ENCODE results near the gene SAMD7. TPM values are rescaled to one million over a fixed set of nuclear protein-coding genes. Genes with fewer than 3 reads are reported as not detected.

SAMD7 gene
- total RNA-seq, 1 donor from 2014 or later: not detected

DNA sequence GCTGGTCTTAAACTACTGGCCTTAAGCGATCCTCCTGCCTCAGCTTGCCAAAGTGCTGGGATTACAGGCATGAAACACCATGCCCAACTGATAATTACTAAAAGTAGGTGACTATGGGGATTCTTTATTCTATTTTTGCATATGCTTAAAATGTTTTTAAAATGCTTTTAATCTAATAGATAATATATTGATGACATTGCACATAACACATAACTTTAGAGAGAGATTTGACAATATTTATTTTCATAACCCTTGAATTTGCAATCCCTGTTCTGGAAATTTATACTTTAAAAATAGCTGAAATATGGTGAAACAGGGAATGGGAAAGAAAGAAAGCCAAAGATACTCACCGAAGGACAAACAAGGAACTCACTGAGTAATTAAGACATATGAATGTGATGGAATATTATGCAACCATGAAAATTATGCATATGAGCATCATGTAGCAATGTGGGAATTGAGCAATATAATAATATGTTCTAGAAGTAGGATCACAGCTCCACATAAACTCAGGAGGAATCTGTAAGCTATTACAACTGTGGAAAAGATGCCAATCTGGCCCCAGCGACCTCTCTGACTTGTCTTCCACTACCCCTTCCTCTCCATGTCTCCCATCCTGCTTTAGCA lies 43.7 kb upstream of the SAMD7 start:
- intact Hi-C loops (cut with DNase I): no loop called here
- Histone ChIP-seq H3K9me3 (no peaks in the 10 kb centered on the region), H3K27me3 (no peaks in the 10 kb centered on the region), H3K4me1 (peaks cover 3% of the 10 kb centered on the region), H3K36me3 (no peaks in the 10 kb centered on the region), H3K4me3 (no peak overlapping the region), H3K27ac (no peak overlapping the region)
- ATAC-seq (no peak), DNase-seq (no peak)
- TF ChIP-seq, protein P1, sequence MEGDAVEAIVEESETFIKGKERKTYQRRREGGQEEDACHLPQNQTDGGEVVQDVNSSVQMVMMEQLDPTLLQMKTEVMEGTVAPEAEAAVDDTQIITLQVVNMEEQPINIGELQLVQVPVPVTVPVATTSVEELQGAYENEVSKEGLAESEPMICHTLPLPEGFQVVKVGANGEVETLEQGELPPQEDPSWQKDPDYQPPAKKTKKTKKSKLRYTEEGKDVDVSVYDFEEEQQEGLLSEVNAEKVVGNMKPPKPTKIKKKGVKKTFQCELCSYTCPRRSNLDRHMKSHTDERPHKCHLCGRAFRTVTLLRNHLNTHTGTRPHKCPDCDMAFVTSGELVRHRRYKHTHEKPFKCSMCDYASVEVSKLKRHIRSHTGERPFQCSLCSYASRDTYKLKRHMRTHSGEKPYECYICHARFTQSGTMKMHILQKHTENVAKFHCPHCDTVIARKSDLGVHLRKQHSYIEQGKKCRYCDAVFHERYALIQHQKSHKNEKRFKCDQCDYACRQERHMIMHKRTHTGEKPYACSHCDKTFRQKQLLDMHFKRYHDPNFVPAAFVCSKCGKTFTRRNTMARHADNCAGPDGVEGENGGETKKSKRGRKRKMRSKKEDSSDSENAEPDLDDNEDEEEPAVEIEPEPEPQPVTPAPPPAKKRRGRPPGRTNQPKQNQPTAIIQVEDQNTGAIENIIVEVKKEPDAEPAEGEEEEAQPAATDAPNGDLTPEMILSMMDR (IDR thresholded peaks at IDR 0.05): no peak

DNA sequence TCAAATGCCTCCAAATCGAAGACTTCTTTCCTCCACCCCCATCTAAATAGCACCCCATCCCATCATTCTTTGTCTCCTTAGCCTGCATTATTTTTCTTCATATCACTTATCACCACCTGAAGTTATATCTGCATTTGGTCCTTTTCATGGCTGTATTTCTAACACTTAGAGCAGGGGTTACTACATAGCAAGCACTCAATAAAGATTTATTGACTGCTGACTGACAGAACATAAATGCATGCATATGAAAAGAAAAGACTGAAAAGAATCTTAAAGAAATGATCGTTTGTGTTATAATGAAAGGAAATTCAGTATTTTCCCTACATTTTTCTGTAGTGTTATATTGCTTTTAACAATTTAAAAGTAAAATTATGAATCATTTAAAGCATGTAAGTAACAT lies 43.0 kb upstream of the SAMD7 start:
- Histone ChIP-seq H3K27me3 (no peaks in the 10 kb centered on the region), H3K4me1 (peaks cover under 1% of the 10 kb centered on the region), H3K4me3 (no peak overlapping the region), H3K36me3 (no peaks in the 10 kb centered on the region), H3K9me3 (no peaks in the 10 kb centered on the region), H3K27ac (no peak overlapping the region)
- ATAC-seq (no peak), DNase-seq (no peak)
- intact Hi-C loops (cut with DNase I): no loop called here
- TF ChIP-seq, protein P1 (IDR thresholded peaks at IDR 0.05): no peak

DNA sequence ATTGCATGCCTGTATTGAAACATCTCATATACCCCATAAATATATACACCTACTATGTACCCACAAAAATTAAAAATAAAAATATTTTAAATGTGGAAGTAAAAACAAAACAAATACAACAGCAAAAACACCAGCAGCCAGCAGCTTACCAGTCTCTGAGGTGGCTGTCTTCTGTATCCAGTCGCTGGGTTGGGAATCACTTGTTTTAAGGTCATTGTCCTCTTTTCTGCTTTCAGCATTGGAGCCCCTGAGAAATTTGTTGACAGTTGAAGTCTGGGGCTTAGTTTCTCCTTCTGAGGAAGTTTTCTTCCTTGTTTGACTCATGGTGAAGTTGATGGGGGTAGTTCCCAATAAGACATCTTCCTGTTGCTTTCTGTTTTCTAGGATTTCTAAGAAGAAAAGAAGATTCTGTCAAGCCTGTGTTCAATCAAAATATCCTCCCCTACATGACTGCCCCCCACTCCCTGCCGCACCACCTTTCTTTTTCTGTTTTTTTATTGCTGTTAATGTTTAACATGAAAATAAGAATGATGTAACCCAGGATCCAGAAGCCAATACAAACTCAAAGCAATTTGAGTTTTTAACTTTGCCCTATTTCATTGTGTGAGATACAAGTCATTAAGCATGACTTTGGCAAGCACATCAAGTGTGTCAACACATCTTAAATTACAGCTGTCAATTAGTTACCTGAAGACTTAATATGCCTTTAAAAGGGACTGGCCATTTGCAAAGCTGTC lies 41.7 kb upstream of the SAMD7 start, which contains the start of gene LRRC31:
TSS of gene LRRC31 (minus strand) at position 452 of the 737 bp plus-strand sequence. CDS start at position 324, 128 bp downstream.
- DNase-seq (no peak), ATAC-seq (peak; percentile 21)
- Histone ChIP-seq H3K36me3 (no peaks in the 10 kb centered on the region), H3K27me3 (no peaks in the 10 kb centered on the region), H3K4me1 (no peaks in the 10 kb centered on the region), H3K4me3 (no peak within 1 kb of the TSS), H3K27ac (no peak within 1 kb of the TSS), H3K9me3 (no peaks in the 10 kb centered on the region)
- intact Hi-C loops (cut with DNase I): no loop called here
- TF ChIP-seq, protein P1 (IDR thresholded peaks at IDR 0.05): no peak

DNA sequence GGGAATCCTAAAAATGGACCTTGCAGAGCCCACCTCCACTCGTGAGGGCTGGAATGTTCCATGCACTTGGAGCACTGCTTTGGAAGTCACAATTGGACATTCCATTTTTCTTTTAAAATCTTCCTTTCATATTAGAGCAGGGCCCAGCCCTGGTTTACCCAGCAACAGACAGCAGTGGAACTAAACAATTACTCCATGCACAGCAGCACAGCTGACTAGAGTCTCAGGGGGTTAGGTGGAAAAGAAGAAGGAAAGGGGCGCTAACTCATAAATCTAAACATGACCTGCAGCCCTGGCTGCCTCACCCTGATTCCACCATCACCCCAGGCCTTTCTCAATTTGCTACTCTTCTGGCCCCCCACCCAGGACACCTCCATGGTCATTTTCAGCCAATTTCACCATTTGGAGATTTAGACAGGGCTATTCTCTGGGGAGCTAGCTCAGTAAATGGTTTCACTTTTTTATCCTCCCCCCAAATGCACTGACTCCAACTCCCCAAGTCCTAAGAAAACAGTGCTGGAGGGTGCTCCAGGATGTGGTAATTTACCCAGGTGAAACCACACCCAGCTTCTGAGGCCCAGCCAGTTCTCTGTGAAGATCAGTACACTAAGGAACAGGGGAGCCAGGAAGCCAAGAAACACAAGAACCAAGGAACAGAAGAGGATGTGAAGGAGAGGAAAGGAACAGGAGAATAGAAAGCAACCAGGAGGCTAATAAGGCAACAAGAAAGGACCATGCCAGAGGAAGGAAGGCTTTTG lies 40.1 kb upstream of the SAMD7 start:
- ATAC-seq (peak; percentile 96), DNase-seq (peak; percentile 68)
- H3K27ac ChIP-seq: peak overlapping the region; percentile 34
- H3K27me3 ChIP-seq: no peaks in the 10 kb centered on the region
- no peaks in the 10 kb centered on the region for H3K9me3 ChIP-seq
- intact Hi-C loops (cut with DNase I): no loop called here
- TF ChIP-seq, protein P1 (IDR thresholded peaks at IDR 0.05): no peak
- H3K36me3 ChIP-seq: no peaks in the 10 kb centered on the region
- no peak overlapping the region for H3K4me3 ChIP-seq
- no peaks in the 10 kb centered on the region for H3K4me1 ChIP-seq

DNA sequence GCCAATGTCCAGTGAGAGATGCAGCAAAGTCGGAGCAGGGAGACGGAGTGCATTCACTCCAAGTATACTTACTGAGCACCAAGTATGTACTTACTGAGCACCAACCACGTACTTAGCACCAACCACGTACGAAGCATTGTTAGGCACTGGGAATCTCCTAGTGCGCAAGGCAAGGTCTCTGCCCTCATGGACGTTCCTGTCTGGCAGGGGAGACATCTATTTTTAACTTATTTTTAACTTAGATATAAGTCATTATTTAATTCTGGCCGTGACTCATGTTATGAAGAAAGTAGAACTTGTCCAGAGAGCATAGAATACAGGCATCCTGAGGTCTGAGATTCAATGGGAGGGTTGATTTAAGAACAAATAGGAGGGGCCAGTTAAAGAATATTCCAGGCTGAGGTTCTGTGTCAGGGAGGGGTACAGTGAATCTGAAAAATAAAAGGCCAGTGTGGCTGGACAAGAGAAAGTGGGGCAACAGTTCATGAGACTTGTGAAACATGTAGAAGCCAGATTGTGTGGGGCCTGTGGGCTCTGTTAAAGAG lies 32.3 kb upstream of the SAMD7 start:
- no peaks in the 10 kb centered on the region for H3K9me3 ChIP-seq
- no peaks in the 10 kb centered on the region for H3K27me3 ChIP-seq
- no peak overlapping the region for H3K27ac ChIP-seq
- TF ChIP-seq, protein P1 (IDR thresholded peaks at IDR 0.05): no peak
- no peaks in the 10 kb centered on the region for H3K36me3 ChIP-seq
- no peak for DNase-seq
- H3K4me1 ChIP-seq: no peaks in the 10 kb centered on the region
- intact Hi-C loops (cut with DNase I): no loop called here
- H3K4me3 ChIP-seq: no peak overlapping the region
- no peak for ATAC-seq
